H9 (cell line): ENCODE data around the gene USP7. TPM values are rescaled to one million over a fixed set of nuclear protein-coding genes. Genes with fewer than 3 reads are reported as not detected.
A peak's percentile ranks its signal among the peaks of the same experiment; 100 is the strongest.

ENCODE experiments used
- DNase-seq: peaks from one replicate; pipeline ENCODE4 v3.0.0-alpha.2; 2017
- H2AFZ ChIP-seq: one replicate; pipeline ENCODE4 v1.6.1; 2013; ENCODE audit warnings: mild to moderate bottlenecking, low read length, control low read depth, moderate library complexity
- H2AK5ac ChIP-seq: 2 replicates; pipeline ENCODE4 v1.6.1; 2013; ENCODE audit warnings: low read length, control low read depth, mixed read lengths; ENCODE audit not compliant: insufficient read length
- H2BK120ac ChIP-seq: one replicate; pipeline ENCODE4 v1.6.1; 2013; ENCODE audit warnings: low read depth, mild to moderate bottlenecking, low read length, control low read depth, inconsistent platforms; ENCODE audit not compliant: poor library complexity, severe bottlenecking
- H2BK12ac ChIP-seq: 2 replicates; pipeline ENCODE4 v1.6.1; 2013; ENCODE audit warnings: low read length, control low read depth, mixed read lengths, low read depth; ENCODE audit not compliant: insufficient read length
- H2BK15ac ChIP-seq: 2 replicates; pipeline ENCODE4 v1.6.1; 2013; ENCODE audit warnings: low read depth, low read length, control low read depth
- H2BK20ac ChIP-seq: one replicate; pipeline ENCODE4 v1.6.1; 2013; ENCODE audit warnings: low read depth, mild to moderate bottlenecking, low read length, control low read depth, inconsistent platforms; ENCODE audit not compliant: poor library complexity, severe bottlenecking
- H2BK5ac ChIP-seq: 2 replicates; pipeline ENCODE4 v1.6.1; 2013; ENCODE audit warnings: low read length, control low read depth, mixed read lengths; ENCODE audit not compliant: insufficient read length
- H3K14ac ChIP-seq: 2 replicates; pipeline ENCODE4 v1.6.1; 2013; ENCODE audit warnings: low read length, control low read depth; ENCODE audit not compliant: insufficient read depth
- H3K18ac ChIP-seq: 2 replicates; pipeline ENCODE4 v1.6.1; 2013; ENCODE audit warnings: low read depth, mild to moderate bottlenecking, mixed read lengths, low read length, control low read depth; ENCODE audit not compliant: insufficient read length
- H3K23ac ChIP-seq: 2 replicates; pipeline ENCODE4 v1.6.1; 2013; ENCODE audit warnings: low read length, control low read depth, mixed read lengths, low read depth; ENCODE audit not compliant: insufficient read length
- H3K23me2 ChIP-seq: 2 replicates; pipeline ENCODE4 v1.6.1; 2013; ENCODE audit warnings: low read depth, mild to moderate bottlenecking, mixed read lengths, low read length, control low read depth; ENCODE audit not compliant: insufficient read length, poor library complexity, severe bottlenecking
- H3K27ac ChIP-seq: 2 replicates; pipeline ENCODE4 v1.5.1; 2013; ENCODE audit warnings: low read length, control low read depth, mixed read lengths, low read depth; ENCODE audit not compliant: insufficient read length
- H3K27me3 ChIP-seq: 2 replicates; pipeline ENCODE4 v1.6.1; 2013; ENCODE audit warnings: low read length, control low read depth, inconsistent platforms; ENCODE audit not compliant: insufficient read depth
- H3K4ac ChIP-seq: 2 replicates; pipeline ENCODE4 v1.6.1; 2013; ENCODE audit warnings: low read depth, mild to moderate bottlenecking, control low read depth, inconsistent platforms, low read length, moderate library complexity
- H3K4me1 ChIP-seq: 2 replicates; pipeline ENCODE4 v1.6.1; 2013; ENCODE audit warnings: low read length, control low read depth, inconsistent platforms; ENCODE audit not compliant: insufficient read depth
- H3K4me2 ChIP-seq: 2 replicates; pipeline ENCODE4 v1.6.1; 2013; ENCODE audit warnings: low read length, control low read depth, mixed read lengths; ENCODE audit not compliant: insufficient read length, insufficient read depth
- H3K56ac ChIP-seq: 2 replicates; pipeline ENCODE4 v1.6.1; 2013; ENCODE audit warnings: low read depth, mild to moderate bottlenecking, mixed read lengths, low read length, control low read depth; ENCODE audit not compliant: insufficient read length
- H3K79me1 ChIP-seq: 2 replicates; pipeline ENCODE4 v1.6.1; 2013; ENCODE audit warnings: low read depth, mild to moderate bottlenecking, moderate library complexity, low read length, control low read depth, inconsistent platforms; ENCODE audit not compliant: insufficient read depth, poor library complexity, severe bottlenecking
- H3K79me2 ChIP-seq: 2 replicates; pipeline ENCODE4 v1.6.1; 2013; ENCODE audit warnings: low read length, control low read depth, inconsistent platforms; ENCODE audit not compliant: insufficient read depth
- H3K9ac ChIP-seq: 2 replicates; pipeline ENCODE4 v1.6.1; 2013; ENCODE audit warnings: low read length, control low read depth, mixed read lengths; ENCODE audit not compliant: insufficient read length; ENCODE audit errors: extremely low read depth
- H3K9me3 ChIP-seq: one replicate; pipeline ENCODE4 v1.6.1; 2013; ENCODE audit warnings: low read depth, low read length, inconsistent platforms; ENCODE audit not compliant: control insufficient read depth
- H3T11ph ChIP-seq: one replicate; pipeline ENCODE4 v1.6.1; 2013; ENCODE audit warnings: mild to moderate bottlenecking, low read length, control low read depth, inconsistent platforms
- H4K20me1 ChIP-seq: one replicate; pipeline ENCODE4 v1.6.1; 2013; ENCODE audit not compliant: control insufficient read depth, insufficient read length, insufficient read depth
- H4K5ac ChIP-seq: 2 replicates; pipeline ENCODE4 v1.6.1; 2013; ENCODE audit warnings: low read depth, mild to moderate bottlenecking, mixed read lengths, low read length, control low read depth; ENCODE audit not compliant: insufficient read length
- H4K8ac ChIP-seq: replicated peaks from 2 replicates; pipeline ENCODE4 v1.6.1; 2013; ENCODE audit warnings: low read length, control low read depth, mixed read lengths, low read depth; ENCODE audit not compliant: insufficient read length
- H4K91ac ChIP-seq: 2 replicates; pipeline ENCODE4 v1.6.1; 2013; ENCODE audit warnings: low read depth, mild to moderate bottlenecking, moderate library complexity, mixed read lengths, low read length, control low read depth; ENCODE audit not compliant: insufficient read length
- H3K27ac Mint-ChIP-seq, 3 experiments: 2 replicates in 2 of 3; 3 replicates in 1 of 3; pipeline ENCODE4 v1.8.0; 2020 to 2021; ENCODE audit warnings: mixed read lengths in 3 of 3, mild to moderate bottlenecking in 1 of 3, moderate library complexity in 1 of 3
- H3K27me3 Mint-ChIP-seq: 2 replicates; pipeline ENCODE4 v1.8.0; 2021; ENCODE audit warnings: low read depth, mild to moderate bottlenecking, moderate library complexity, mixed read lengths
- H3K36me3 Mint-ChIP-seq, 3 experiments: 2 replicates in 2 of 3; 3 replicates in 1 of 3; pipeline ENCODE4 v1.8.0; 2020 to 2021; ENCODE audit warnings: low read depth in 3 of 3, mixed read lengths in 3 of 3; ENCODE audit not compliant: insufficient read depth in 1 of 3
- H3K4me1 Mint-ChIP-seq, 2 experiments: 2 replicates each; pipeline ENCODE4 v1.8.0; 2020; ENCODE audit warnings: mixed read lengths in 2 of 2
- H3K4me3 Mint-ChIP-seq, 2 experiments: 2 replicates in 1 of 2; 3 replicates in 1 of 2; pipeline ENCODE4 v1.8.0; 2020 to 2021; ENCODE audit warnings: mild to moderate bottlenecking in 2 of 2, mixed read lengths in 2 of 2, moderate library complexity in 1 of 2
- H3K9me3 Mint-ChIP-seq, 2 experiments: 2 replicates in 1 of 2; 3 replicates in 1 of 2; pipeline ENCODE4 v1.8.0; 2020; ENCODE audit warnings: mild to moderate bottlenecking in 2 of 2, mixed read lengths in 2 of 2, moderate library complexity in 1 of 2
- CTCF ChIP-seq: fragments of 200-600 bp; sonication (generic); conservative IDR thresholded peaks from 3 replicates; pipeline ENCODE4 v1.8.0; 2021; ENCODE audit warnings: antibody characterized with exemption, mild to moderate bottlenecking
- WGBS: extraction: QIAGEN DNeasy Blood & Tissue Kit; methylation state at CpG from one replicate; pipeline ENCODE4 v1.1.7; 2013; ENCODE audit warnings: missing lambda C conversion rate, low lambda C conversion rate, mixed read lengths; ENCODE audit not compliant: insufficient read length; ENCODE audit errors: extremely low coverage; 5-methylcytosine and 5-hydroxymethylcytosine counted together
- total RNA-seq: library from RNA; stranded (reverse); gene quantifications from 2 replicates; pipeline ENCODE4 v1.2.1, GENCODE V29; 2021

Gene USP7
- total RNA-seq, 1 experiment from 2014 or later = 192 TPM

DNA sequence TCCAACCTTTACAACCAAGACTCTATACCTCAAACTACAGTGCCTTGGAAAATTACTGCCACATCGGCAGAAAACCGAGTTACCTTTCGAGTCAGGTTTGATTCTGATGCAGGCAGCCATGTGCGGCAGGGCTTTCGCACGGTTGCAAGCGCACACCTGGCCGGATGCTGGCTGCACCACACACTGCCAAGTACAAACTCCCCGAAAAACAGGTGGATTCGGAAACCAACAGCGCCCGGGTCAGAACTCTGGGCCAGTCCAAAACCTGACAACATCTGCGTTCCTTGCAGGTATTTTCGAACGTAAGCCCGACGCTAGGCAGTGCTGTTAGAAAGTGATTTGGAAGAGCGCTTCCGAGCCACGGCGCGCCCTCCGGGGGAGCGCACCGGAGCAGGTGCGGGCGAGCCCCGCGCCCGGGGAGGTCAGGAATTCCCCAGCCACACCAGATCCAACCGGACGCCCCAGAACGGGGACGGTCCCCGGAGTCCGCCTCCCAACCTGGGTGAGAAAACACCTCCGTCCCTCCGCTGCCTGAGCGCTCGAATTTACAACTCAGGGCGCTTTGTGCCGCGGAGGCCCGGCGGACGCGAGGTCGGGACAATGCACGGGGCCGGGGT lies 1.2 kb downstream of the USP7 start:
- Histone ChIP-seq H3K79me2 (peaks cover 48% of the 10 kb centered on the region; the same call in 1 of the 2 replicates), H3K79me1 (peaks cover 4% of the 10 kb centered on the region), H2BK20ac (no peak overlapping the region), H3K18ac (peak overlapping the region; percentile 5), H4K5ac (no peak overlapping the region), H3K27ac (no peak overlapping the region), H2BK15ac (no peak overlapping the region), H3K9me3 (no peaks in the 10 kb centered on the region), H3K27me3 (no peaks in the 10 kb centered on the region), H3T11ph (no peak overlapping the region), H2AK5ac (no peak overlapping the region), H3K4me2 (peak overlapping the region; percentile 89), H4K8ac (no peak overlapping the region), H2BK5ac (no peak overlapping the region), H2BK12ac (no peak overlapping the region), H3K4ac (no peak overlapping the region), H3K14ac (peak overlapping the region; percentile 80), H4K91ac (no peak overlapping the region), H2AFZ (no peak overlapping the region), H4K20me1 (no peaks in the 10 kb centered on the region), H3K23me2 (peaks cover 21% of the 10 kb centered on the region), H3K56ac (no peak overlapping the region), H2BK120ac (no peak overlapping the region), H3K23ac (no peak overlapping the region), H3K9ac (peak overlapping the region; percentile 72), H3K4me1 (peaks cover 35% of the 10 kb centered on the region)
- H3K36me3 Mint-ChIP-seq = peaks cover 0 to 8% (median 0%) of the 10 kb centered on the region in 3 experiments; a peak in 3 of 7 replicates
- H3K4me1 Mint-ChIP-seq = peaks cover 60 to 68% of the 10 kb centered on the region in 2 experiments
- WGBS = no CpG with 5 or more reads among the region's 50 CpGs
- peak overlapping the region; percentile 76 to 90 for H3K4me3 Mint-ChIP-seq
- H3K9me3 Mint-ChIP-seq = peaks cover 0 to 5% of the 10 kb centered on the region in 2 experiments; a peak in 1 of 5 replicates
- peak overlapping the region in 2 of 3 experiments; percentile 66 to 91; a peak in 5 of 7 replicates for H3K27ac Mint-ChIP-seq
- no peak for DNase-seq
- peaks cover 16% of the 10 kb centered on the region for H3K27me3 Mint-ChIP-seq
- no peak for TF ChIP-seq CTCF
